ENCODE data around the gene PLAC8.

DNA sequence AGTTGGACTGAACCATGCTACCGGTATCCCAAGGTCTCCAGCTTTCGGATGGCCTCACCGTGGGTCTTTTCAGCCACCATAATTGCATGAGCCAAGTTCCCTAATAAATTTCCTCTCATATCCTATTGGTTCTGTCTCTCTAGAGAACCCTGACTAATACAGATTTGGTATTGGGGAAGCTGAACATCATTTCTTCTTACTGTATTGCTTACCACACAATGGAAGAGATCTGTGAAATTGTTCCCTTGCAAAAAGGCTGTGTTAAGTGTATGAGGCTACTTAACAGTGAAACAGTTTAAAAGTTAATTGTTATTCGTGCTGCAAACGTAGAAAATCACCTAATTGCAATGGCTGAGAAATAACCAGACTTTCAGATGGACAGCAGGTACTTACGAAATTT, 34.0 kb downstream of the PLAC8 start:
- TF ChIP-seq, protein P1, sequence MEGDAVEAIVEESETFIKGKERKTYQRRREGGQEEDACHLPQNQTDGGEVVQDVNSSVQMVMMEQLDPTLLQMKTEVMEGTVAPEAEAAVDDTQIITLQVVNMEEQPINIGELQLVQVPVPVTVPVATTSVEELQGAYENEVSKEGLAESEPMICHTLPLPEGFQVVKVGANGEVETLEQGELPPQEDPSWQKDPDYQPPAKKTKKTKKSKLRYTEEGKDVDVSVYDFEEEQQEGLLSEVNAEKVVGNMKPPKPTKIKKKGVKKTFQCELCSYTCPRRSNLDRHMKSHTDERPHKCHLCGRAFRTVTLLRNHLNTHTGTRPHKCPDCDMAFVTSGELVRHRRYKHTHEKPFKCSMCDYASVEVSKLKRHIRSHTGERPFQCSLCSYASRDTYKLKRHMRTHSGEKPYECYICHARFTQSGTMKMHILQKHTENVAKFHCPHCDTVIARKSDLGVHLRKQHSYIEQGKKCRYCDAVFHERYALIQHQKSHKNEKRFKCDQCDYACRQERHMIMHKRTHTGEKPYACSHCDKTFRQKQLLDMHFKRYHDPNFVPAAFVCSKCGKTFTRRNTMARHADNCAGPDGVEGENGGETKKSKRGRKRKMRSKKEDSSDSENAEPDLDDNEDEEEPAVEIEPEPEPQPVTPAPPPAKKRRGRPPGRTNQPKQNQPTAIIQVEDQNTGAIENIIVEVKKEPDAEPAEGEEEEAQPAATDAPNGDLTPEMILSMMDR (IDR thresholded peaks at IDR 0.05) = no peak
- TF ChIP-seq POLR2A (IDR thresholded peaks at IDR 0.05) = no peak

All from transverse colon (tissue), 3 donors.